H1 (cell line): ENCODE measurements around the gene HBD. TPM values are rescaled to one million over a fixed set of nuclear protein-coding genes. Genes with fewer than 3 reads are reported as not detected.

Experiments
- CBX5 ChIP-seq: fragments of 300-800, 300-1000 bp; sonication (generic); IDR thresholded peaks from 2 replicates; pipeline ENCODE4 v1.7.1; 2016; ENCODE audit warnings: antibody characterized with exemption, low read length, low read depth
- HDAC6 ChIP-seq: IDR thresholded peaks from one replicate; pipeline ENCODE4 v1.7.1; 2012; ENCODE audit warnings: low read depth, mild to moderate bottlenecking, inconsistent platforms, low read length, moderate library complexity
- KDM4A ChIP-seq: IDR thresholded peaks from one replicate; pipeline ENCODE4 v1.7.1; 2012; ENCODE audit warnings: low read depth, mild to moderate bottlenecking, moderate library complexity, low read length, inconsistent platforms; ENCODE audit not compliant: severe bottlenecking
- POLR2AphosphoS5 ChIP-seq: IDR thresholded peaks from 2 replicates; pipeline ENCODE4 v1.6.1; 2011; ENCODE audit warnings: low read depth, low read length
- RXRA ChIP-seq: IDR thresholded peaks from 2 replicates; pipeline ENCODE4 v1.6.1; 2011; ENCODE audit warnings: low read depth, mild to moderate bottlenecking, low read length, moderate library complexity; ENCODE audit not compliant: insufficient read depth
- SAP30 ChIP-seq: fragments of 300-600 bp; sonication (generic); IDR thresholded peaks from 2 replicates; pipeline ENCODE4 v1.7.1; 2012; ENCODE audit warnings: low read length, moderate library complexity, mild to moderate bottlenecking, inconsistent platforms; ENCODE audit not compliant: insufficient read depth, insufficient replicate concordance
- SIX5 ChIP-seq: IDR thresholded peaks from 2 replicates; pipeline ENCODE4 v1.6.1; 2011; ENCODE audit warnings: mild to moderate bottlenecking, low read depth, low read length
- SP2 ChIP-seq: IDR thresholded peaks from 2 replicates; pipeline ENCODE4 v1.6.1; 2012; ENCODE audit warnings: mild to moderate bottlenecking, low read length, inconsistent platforms
- ZNF274 ChIP-seq: IDR thresholded peaks from 2 replicates; pipeline ENCODE4 v1.7.0; 2012; ENCODE audit warnings: low read length, borderline replicate concordance; ENCODE audit errors: extremely low read depth
- polyA plus RNA-seq, 7 experiments: library from polyadenylated mRNA; depleted of rRNA in 3 of 7; stranded (reverse) in 5 of 7; unstranded in 2 of 7; fragments of >200 nt in 5 of 7; fragments of 200-250 nt in 2 of 7; gene quantifications; 1 replicate in 5 of 7; 2 replicates in 1 of 7; 4 replicates in 1 of 7; pipeline versions ENCODE4 v1.2.1 to v1.2.3, GENCODE V29; 2011 to 2013; ENCODE audit warnings: missing spikeins in 2 of 7, mixed read lengths in 2 of 7
- total RNA-seq: library from RNA; stranded (reverse); fragmentation: NEBNext Ultra II Directional; extraction: Animal tissue kit (Norgen Biotek cat#: 25700); gene quantifications from 2 replicates; pipeline ENCODE4 v1.2.1, GENCODE V29; 2021

HBD gene
- total and polyA plus RNA-seq, 2 of the 8 experiments (the other 6 are each of a cell fraction or from before 2014, with no cell fraction given) = not detected

- TF ChIP-seq HDAC6 = no peak
- TF ChIP-seq SAP30 = no peak
- no peak for TF ChIP-seq RXRA
- no peak for TF ChIP-seq ZNF274
- TF ChIP-seq SP2 = no peak
- no peak for TF ChIP-seq POLR2AphosphoS5
- no peak for TF ChIP-seq KDM4A
- no peak for TF ChIP-seq CBX5
- TF ChIP-seq SIX5 = no peak
- TF ChIP-seq, all 59 proteins: peak for 0
Measured at GRCh38 chr11:5283882-5284281, 49.6 kb upstream of the HBD start (continued).
